GM10266 (cell line): Measurements from ENCODE around the gene SNX8.

ENCODE experiments used
- DNase-seq: peaks from one replicate; pipeline ENCODE4 v3.0.0; 2012; ENCODE audit errors: extremely low spot score
- CTCF ChIP-seq: IDR thresholded peaks from 2 replicates; pipeline ENCODE4 v1.5.1; 2012; ENCODE audit warnings: mild to moderate bottlenecking, low read depth; ENCODE audit not compliant: control insufficient read depth, insufficient read depth; ENCODE audit errors: missing control alignments

SNX8 gene

GRCh38 chr7:2279896-2280295, 34.3 kb downstream of the SNX8 start:
- no peak for TF ChIP-seq CTCF
- DNase-seq: no peak

- DNase-seq: no peak
Observed at GRCh38 chr7:2278026-2278425, 36.2 kb downstream of the SNX8 start.

GRCh38 chr7:2276107-2276506, 38.1 kb downstream of the SNX8 start:
- no peak for DNase-seq
- TF ChIP-seq CTCF: no peak

More at GRCh38 chr7:2278026-2278425, 36.2 kb downstream of the SNX8 start:
- no peak for TF ChIP-seq CTCF

- no peak for TF ChIP-seq CTCF
Observed at GRCh38 chr7:2275101-2275500, 39.1 kb downstream of the SNX8 start.

GRCh38 chr7:2274666-2275065, 39.6 kb downstream of the SNX8 start:
- DNase-seq: no peak
- no peak for TF ChIP-seq CTCF

More at GRCh38 chr7:2275101-2275500, 39.1 kb downstream of the SNX8 start:
- no peak for DNase-seq

- no peak for TF ChIP-seq CTCF
Observed at GRCh38 chr7:2273866-2274265, 40.4 kb downstream of the SNX8 start.

GRCh38 chr7:2272031-2272430, 42.2 kb downstream of the SNX8 start:
- DNase-seq: no peak
- TF ChIP-seq CTCF: no peak

More at GRCh38 chr7:2273866-2274265, 40.4 kb downstream of the SNX8 start:
- no peak for DNase-seq
